AG10803 (cell line): Measurements from ENCODE around the gene LMF2.
"Not testable (repeated sequence)": the region's sequence is repeated elsewhere in the genome, so short reads cannot be mapped to it uniquely, and the experiment has no call there.

Experiments
- DNase-seq: peaks from one replicate; pipeline ENCODE4 v3.0.0; 2010; ENCODE audit warnings: low read depth
- H3K4me3 ChIP-seq: 2 replicates; pipeline ENCODE4 v1.5.1; 2011; ENCODE audit warnings: mild to moderate bottlenecking, low read length, control low read depth
- TF ChIP-seq, protein P1 (sequence below): conservative IDR thresholded peaks from 2 replicates; pipeline ENCODE4 v1.5.1; 2011; ENCODE audit warnings: mild to moderate bottlenecking, low read length, control low read depth, inconsistent platforms

The LMF2 gene

DNA sequence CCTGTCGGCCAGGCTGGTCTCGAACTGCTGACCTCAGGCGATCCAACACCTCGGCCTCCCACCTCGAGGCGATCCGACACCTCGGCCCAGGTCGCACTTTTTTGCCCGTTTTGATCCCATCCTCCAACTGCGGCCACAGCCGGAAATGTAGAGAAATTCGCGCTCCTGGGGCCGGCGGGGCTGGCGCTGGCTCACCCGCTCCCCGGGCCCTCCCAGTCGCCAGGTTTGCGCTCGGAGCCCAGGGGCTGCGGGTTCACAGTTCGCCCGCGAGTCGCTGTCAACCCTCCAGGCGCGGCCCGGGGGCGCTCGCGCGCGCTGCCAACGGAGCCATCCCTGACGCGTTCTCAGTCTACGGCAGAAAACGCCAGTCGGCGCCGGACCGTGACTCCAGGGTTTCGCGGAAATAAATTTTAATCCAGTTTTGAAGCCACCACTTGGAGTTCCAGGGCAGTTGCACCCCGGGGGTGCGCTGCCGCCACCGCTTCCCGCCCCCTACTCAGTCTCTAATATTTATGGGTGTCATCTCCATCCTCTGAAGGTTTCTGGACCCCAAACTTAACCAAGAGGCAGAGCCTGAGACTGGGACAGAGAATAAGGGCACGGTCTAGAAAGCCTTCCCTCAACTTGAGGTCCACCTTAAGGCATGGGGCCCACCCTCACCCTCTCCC is 36.7 kb upstream of the LMF2 start:
- H3K4me3 ChIP-seq = peak overlapping the region; percentile 35
- TF ChIP-seq, protein P1, sequence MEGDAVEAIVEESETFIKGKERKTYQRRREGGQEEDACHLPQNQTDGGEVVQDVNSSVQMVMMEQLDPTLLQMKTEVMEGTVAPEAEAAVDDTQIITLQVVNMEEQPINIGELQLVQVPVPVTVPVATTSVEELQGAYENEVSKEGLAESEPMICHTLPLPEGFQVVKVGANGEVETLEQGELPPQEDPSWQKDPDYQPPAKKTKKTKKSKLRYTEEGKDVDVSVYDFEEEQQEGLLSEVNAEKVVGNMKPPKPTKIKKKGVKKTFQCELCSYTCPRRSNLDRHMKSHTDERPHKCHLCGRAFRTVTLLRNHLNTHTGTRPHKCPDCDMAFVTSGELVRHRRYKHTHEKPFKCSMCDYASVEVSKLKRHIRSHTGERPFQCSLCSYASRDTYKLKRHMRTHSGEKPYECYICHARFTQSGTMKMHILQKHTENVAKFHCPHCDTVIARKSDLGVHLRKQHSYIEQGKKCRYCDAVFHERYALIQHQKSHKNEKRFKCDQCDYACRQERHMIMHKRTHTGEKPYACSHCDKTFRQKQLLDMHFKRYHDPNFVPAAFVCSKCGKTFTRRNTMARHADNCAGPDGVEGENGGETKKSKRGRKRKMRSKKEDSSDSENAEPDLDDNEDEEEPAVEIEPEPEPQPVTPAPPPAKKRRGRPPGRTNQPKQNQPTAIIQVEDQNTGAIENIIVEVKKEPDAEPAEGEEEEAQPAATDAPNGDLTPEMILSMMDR = peak; percentile 50
- peak; percentile 55 for DNase-seq

GRCh38 chr22:50542416-50542927 is 35.0 kb upstream of the LMF2 start:
- no peak for DNase-seq
- H3K4me3 ChIP-seq = no peak overlapping the region
- TF ChIP-seq, protein P1 = no peak

DNA sequence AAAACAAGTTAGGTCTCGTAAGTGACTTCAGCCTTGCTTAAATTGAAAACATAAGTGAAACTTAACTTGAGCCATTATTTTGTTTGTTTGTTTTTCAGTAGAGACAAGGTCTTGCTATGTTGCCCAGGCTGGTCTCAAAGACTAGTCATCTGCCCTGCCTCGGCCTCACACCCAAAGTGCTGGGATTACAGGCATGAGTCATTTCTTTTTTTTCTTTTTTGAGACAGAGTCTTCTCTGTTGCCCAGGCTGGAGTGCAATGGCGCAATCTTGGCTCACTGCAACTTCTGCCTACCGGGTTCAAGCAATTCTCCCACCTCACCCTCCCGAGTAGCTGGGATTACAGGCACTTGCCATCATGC is 34.1 kb upstream of the LMF2 start:
- peak; percentile 96 for DNase-seq
- not testable (repeated sequence) for H3K4me3 ChIP-seq

DNA sequence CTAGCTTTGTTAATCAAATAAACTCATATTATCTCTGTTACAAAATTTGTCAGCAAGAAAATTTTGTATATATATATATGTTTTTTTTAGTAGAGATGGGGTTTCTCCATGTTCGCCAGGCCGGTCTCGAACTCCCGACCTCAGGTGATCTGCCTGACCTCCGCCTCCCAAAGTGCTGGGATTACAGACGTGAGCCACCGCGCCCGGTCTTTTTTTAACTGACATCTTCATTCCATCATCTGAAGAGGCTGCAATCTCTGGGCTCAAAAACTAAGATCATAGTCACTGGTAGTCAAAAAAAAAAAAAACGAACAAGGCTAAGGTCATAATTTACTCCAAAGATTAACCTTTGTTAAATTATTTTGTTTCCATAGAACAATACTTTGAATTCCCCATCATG is 32.9 kb upstream of the LMF2 start:
- TF ChIP-seq, protein P1 = no peak
- no peak overlapping the region for H3K4me3 ChIP-seq
- DNase-seq = no peak

GRCh38 chr22:50537765-50538164 is 30.3 kb upstream of the LMF2 start:
- TF ChIP-seq, protein P1 = no peak
- no peak overlapping the region for H3K4me3 ChIP-seq
- no peak for DNase-seq

GRCh38 chr22:50536226-50536625 is 28.7 kb upstream of the LMF2 start:
- no peak overlapping the region for H3K4me3 ChIP-seq
- TF ChIP-seq, protein P1 = no peak
- no peak for DNase-seq

DNA sequence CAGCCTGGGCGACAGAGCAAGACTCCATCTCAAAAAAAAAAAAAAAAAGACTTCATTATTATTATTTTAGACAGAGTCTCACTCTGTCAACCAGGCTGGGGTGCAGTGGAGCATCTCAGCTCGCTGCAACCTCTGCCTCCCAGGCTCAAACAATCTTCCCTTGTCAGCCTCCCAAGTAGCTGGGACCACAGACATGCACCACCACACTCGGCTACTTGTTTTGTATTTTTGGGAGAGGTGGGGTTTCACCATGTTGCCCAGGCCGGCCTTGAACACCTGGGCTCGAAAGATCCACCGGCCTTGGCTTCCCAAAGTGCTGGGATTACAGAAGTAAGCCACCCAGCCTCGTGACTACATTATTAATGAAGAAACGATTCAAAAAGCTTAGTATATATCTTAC is 27.6 kb upstream of the LMF2 start:
- TF ChIP-seq, protein P1 = no peak
- DNase-seq = no peak
- H3K4me3 ChIP-seq = no peak overlapping the region

GRCh38 chr22:50533856-50534711 is 26.6 kb upstream of the LMF2 start:
- peak; percentile 50 for DNase-seq
- not testable (repeated sequence) for H3K4me3 ChIP-seq
